ENCODE data around the gene IGF2R. TPM values are rescaled to one million over a fixed set of nuclear protein-coding genes. Genes with fewer than 3 reads are reported as not detected.

IGF2R gene
- total RNA-seq, 2 donors from 2014 or later, result 60.3 to 91.3 TPM

DNA sequence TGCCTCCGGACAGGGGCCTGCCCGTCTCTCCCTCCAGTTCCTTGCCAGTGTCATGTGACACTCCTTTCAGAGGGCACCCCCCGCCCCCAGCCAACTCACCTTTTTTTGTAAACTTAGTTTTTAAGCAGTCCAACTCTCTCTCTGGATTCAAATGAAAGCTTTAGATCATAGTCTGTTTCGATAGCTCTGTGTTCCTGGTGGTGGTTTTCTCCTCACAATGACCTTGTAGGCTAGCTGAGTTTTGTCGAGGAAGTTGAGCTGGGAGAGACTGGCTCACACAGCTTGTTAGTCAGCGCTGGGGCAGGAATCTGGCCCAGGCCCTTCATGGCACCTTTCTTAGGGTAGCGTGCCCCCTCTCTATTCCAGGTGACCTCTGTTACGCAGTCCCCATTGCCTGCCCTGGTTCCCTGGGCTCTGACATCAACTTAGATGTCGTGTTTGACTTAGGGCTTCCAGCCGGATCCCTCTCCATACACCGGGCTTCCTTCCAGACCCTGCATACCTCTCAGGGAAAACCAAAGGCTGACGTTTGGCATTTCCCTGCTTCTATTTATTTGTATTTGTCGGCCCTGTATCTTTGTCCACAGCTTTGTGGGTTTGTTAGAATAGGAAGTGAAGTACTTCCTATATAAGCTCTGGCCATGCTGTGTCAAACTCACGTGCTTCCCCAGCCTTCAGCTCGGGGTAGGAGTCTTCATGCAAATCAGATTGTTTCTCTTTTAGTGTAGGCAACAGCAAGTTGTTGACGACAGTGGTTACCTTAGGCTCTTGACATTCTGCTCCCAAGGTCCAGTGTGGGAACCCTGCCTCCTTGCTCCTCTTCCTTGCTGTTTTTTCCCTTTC lies 12.7 kb downstream of the IGF2R start:
- no peaks in the 10 kb centered on the region for H3K9me3 ChIP-seq
- intact Hi-C loops (cut with DNase I), result no loop called here
- DNase-seq (ENCODE audit: low spot score), result peak; percentile 31
- 36% methylated on average over 16 of the region's 16 CpGs for WGBS
- no peaks in the 10 kb centered on the region for H3K27me3 ChIP-seq (replicated peaks; ENCODE audit: insufficient read depth)
- no peak overlapping the region for H3K4me3 ChIP-seq
- H3K27ac ChIP-seq, result peak overlapping the region; percentile 20 to 31
- no peaks in the 10 kb centered on the region for H3K36me3 ChIP-seq
- peaks cover 22% of the 10 kb centered on the region for H3K4me1 ChIP-seq (replicated peaks)
- TF ChIP-seq POLR2AphosphoS5 (IDR thresholded peaks at IDR 0.05) (no peak), POLR2A (IDR thresholded peaks at IDR 0.05) (no peak)
- TF ChIP-seq, protein P1, sequence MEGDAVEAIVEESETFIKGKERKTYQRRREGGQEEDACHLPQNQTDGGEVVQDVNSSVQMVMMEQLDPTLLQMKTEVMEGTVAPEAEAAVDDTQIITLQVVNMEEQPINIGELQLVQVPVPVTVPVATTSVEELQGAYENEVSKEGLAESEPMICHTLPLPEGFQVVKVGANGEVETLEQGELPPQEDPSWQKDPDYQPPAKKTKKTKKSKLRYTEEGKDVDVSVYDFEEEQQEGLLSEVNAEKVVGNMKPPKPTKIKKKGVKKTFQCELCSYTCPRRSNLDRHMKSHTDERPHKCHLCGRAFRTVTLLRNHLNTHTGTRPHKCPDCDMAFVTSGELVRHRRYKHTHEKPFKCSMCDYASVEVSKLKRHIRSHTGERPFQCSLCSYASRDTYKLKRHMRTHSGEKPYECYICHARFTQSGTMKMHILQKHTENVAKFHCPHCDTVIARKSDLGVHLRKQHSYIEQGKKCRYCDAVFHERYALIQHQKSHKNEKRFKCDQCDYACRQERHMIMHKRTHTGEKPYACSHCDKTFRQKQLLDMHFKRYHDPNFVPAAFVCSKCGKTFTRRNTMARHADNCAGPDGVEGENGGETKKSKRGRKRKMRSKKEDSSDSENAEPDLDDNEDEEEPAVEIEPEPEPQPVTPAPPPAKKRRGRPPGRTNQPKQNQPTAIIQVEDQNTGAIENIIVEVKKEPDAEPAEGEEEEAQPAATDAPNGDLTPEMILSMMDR (IDR thresholded peaks at IDR 0.05), result no peak

DNA sequence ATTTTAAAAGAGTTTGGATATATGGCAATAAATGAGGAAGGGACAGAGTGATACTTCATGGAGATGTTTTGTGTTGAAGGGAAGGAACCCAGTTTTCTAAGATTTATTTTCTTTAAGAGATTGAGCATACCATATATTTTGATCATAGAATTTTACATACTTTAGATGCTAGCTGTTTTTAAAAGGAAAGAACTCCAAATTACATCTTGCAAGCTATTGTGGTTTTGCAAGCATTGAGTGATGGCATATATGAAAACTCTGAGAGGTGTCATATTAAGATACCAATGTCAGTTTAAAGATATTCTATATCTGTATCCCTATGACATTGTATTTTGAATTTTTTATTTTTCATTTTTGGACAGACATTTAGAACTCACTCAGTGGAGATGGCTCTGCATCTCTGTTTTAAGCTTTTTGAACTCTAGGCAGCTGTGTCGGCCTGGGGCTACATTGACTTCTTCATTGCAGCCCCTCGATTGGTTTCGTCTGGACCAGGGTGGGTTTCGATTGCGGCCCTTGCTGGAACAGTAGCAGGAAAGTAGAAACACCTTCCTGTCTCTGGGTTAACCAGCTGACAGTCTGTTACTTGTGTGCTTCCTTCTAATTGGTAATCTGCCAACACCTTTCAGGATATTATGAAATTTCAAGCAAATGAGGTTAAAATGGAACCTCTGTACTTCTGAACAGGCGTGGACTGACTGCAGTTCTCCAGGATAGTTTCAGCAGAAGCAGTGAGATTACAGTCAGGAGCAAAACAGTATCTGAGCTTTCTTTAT lies 14.0 kb downstream of the IGF2R start:
- WGBS, result 78% methylated on average over 6 of the region's 6 CpGs
- no peaks in the 10 kb centered on the region for H3K9me3 ChIP-seq
- no peak overlapping the region for H3K4me3 ChIP-seq
- TF ChIP-seq, protein P1 (IDR thresholded peaks at IDR 0.05), result no peak
- no peak for TF ChIP-seq POLR2AphosphoS5 (IDR thresholded peaks at IDR 0.05)
- TF ChIP-seq POLR2A (IDR thresholded peaks at IDR 0.05), result no peak
- intact Hi-C loops (cut with DNase I), result no loop called here
- H3K27ac ChIP-seq, result no peak overlapping the region
- H3K36me3 ChIP-seq, result no peaks in the 10 kb centered on the region
- H3K27me3 ChIP-seq (replicated peaks; ENCODE audit: insufficient read depth), result no peaks in the 10 kb centered on the region
- DNase-seq (ENCODE audit: low spot score), result no peak
- H3K4me1 ChIP-seq (replicated peaks), result peaks cover 15% of the 10 kb centered on the region

DNA sequence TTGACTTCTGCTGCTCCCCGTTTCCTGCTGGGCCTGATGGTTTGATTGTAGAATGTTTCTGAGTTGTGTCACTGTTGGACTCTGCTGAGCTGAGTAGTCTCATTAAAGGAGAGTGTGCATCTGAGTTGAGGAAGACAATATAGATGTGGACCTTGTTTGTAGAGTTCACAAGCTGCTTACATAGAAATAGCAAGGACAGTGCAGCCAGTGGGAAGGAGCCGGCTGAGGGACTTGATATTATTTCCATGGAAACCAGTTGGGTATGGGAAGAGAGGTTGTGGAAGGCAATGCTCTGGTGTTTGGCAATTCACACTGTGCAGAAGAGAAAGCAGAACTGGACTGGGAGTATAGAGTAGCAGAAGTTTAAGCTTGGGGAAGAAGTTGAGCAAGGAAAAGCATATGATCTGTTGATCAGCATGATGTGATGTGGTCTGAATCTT lies 14.8 kb downstream of the IGF2R start:
- no peak for TF ChIP-seq POLR2AphosphoS5 (IDR thresholded peaks at IDR 0.05)
- TF ChIP-seq, protein P1 (IDR thresholded peaks at IDR 0.05), result no peak
- TF ChIP-seq POLR2A (IDR thresholded peaks at IDR 0.05), result no peak
- DNase-seq (ENCODE audit: low spot score), result no peak
- no peak overlapping the region for H3K27ac ChIP-seq
- no peaks in the 10 kb centered on the region for H3K27me3 ChIP-seq (replicated peaks; ENCODE audit: insufficient read depth)
- no peak overlapping the region for H3K4me3 ChIP-seq
- 58% methylated on average over 2 of the region's 2 CpGs for WGBS
- no peaks in the 10 kb centered on the region for H3K9me3 ChIP-seq
- no peaks in the 10 kb centered on the region for H3K36me3 ChIP-seq
- peaks cover 15% of the 10 kb centered on the region for H3K4me1 ChIP-seq (replicated peaks)
- intact Hi-C loops (cut with DNase I), result no loop called here

DNA sequence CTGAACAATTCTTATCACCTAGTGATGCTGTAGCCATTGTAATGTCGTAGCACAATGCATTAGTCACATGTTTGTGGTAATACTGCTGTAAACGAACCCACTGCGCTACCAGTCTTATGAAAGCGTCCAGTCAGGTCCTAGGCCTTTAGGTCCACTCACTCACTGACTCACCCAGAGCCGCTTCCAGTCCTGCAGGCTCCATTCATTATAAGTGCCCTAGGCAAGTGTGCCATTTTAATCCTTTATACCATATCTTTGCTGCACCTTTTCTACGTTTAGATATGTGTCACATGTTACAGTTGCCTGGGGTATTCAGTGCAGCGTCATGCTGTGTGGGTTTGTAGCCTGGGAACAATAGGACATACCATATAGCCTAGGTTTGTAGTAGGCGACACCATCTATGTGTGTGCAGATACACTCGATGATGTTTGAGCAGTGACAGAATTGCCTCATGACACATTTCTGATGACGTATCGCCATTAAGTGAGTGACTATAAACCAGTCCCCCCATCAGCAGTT lies 15.4 kb downstream of the IGF2R start:
- H3K27me3 ChIP-seq (replicated peaks; ENCODE audit: insufficient read depth), result no peaks in the 10 kb centered on the region
- no peaks in the 10 kb centered on the region for H3K36me3 ChIP-seq
- 85% methylated on average over 11 of the region's 11 CpGs for WGBS
- TF ChIP-seq POLR2AphosphoS5 (IDR thresholded peaks at IDR 0.05) (no peak), POLR2A (IDR thresholded peaks at IDR 0.05) (no peak)
- TF ChIP-seq, protein P1 (IDR thresholded peaks at IDR 0.05), result no peak
- intact Hi-C loops (cut with DNase I), result no loop called here
- no peak for DNase-seq (ENCODE audit: low spot score)
- H3K9me3 ChIP-seq, result no peaks in the 10 kb centered on the region
- peaks cover 15% of the 10 kb centered on the region for H3K4me1 ChIP-seq (replicated peaks)
- H3K4me3 ChIP-seq, result no peak overlapping the region
- H3K27ac ChIP-seq, result no peak overlapping the region
